Neural crest cell (in vitro differentiated cells): ENCODE data around the gene HAGHL. TPM values are rescaled to one million over a fixed set of nuclear protein-coding genes. Genes with fewer than 3 reads are reported as not detected.
"Not testable (repeated sequence)": the region's sequence is repeated elsewhere in the genome, so short reads cannot be mapped to it uniquely, and the experiment has no call there.

Source experiments
- DNase-seq: peaks from one replicate; pipeline ENCODE4 v3.0.0; 2021; ENCODE audit warnings: low read depth, mixed read lengths, low spot score
- H3K27ac Mint-ChIP-seq: one replicate; pipeline ENCODE4 v1.8.0; 2021; ENCODE audit warnings: mild to moderate bottlenecking, mixed read lengths; ENCODE audit not compliant: unreplicated experiment
- H3K27me3 Mint-ChIP-seq: 2 replicates; pipeline ENCODE4 v1.8.0; 2021; ENCODE audit warnings: low read depth, mild to moderate bottlenecking, mixed read lengths
- H3K36me3 Mint-ChIP-seq: 2 replicates; pipeline ENCODE4 v1.8.0; 2021; ENCODE audit warnings: low read depth, mild to moderate bottlenecking, mixed read lengths
- H3K4me1 Mint-ChIP-seq: 2 replicates; pipeline ENCODE4 v1.8.0; 2021; ENCODE audit warnings: mixed read lengths
- H3K4me3 Mint-ChIP-seq: one replicate; pipeline ENCODE4 v1.8.0; 2021; ENCODE audit warnings: mild to moderate bottlenecking, mixed read lengths
- H3K9me3 Mint-ChIP-seq: 2 replicates; pipeline ENCODE4 v1.8.0; 2021; ENCODE audit warnings: mixed read lengths
- total RNA-seq: library from RNA; stranded (reverse); gene quantifications from 2 replicates; pipeline ENCODE4 v1.2.1, GENCODE V29; 2021
- TF ChIP-seq, protein P1 (sequence below): fragments of 200-600 bp; sonication (generic); conservative IDR thresholded peaks from 2 replicates; pipeline ENCODE4 v1.5.0; 2021; ENCODE audit warnings: antibody characterized with exemption, mild to moderate bottlenecking

The HAGHL gene
- total RNA-seq, 1 donor from 2014 or later: 15.4 TPM

DNA sequence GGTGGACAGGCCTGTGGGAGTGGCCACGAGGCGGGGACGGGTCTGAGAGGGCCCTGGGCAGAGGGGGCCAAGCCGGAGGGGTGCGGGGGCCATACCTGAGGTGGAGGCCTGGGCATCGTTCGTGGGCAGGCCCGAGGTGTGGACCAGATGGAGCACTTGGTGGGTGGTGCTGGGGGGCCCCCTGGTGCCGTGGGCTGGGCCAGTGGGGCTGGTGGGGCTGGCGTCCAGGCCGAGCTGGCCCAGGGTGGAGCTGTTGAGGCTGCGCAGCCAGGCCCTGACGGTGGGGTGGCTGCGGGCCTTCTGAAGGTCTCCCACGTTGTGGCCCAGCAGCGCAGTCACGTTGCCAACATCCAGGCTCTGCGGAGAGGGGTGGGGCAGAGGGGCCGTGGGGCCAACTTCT lies 43.0 kb downstream of the HAGHL start:
- Mint-ChIP-seq H3K4me1 (no peaks in the 10 kb centered on the region), H3K9me3 (no peaks in the 10 kb centered on the region), H3K36me3 (no peaks in the 10 kb centered on the region), H3K4me3 (no peak overlapping the region), H3K27me3 (no peaks in the 10 kb centered on the region), H3K27ac (no peak overlapping the region)
- DNase-seq: no peak
- TF ChIP-seq, protein P1, sequence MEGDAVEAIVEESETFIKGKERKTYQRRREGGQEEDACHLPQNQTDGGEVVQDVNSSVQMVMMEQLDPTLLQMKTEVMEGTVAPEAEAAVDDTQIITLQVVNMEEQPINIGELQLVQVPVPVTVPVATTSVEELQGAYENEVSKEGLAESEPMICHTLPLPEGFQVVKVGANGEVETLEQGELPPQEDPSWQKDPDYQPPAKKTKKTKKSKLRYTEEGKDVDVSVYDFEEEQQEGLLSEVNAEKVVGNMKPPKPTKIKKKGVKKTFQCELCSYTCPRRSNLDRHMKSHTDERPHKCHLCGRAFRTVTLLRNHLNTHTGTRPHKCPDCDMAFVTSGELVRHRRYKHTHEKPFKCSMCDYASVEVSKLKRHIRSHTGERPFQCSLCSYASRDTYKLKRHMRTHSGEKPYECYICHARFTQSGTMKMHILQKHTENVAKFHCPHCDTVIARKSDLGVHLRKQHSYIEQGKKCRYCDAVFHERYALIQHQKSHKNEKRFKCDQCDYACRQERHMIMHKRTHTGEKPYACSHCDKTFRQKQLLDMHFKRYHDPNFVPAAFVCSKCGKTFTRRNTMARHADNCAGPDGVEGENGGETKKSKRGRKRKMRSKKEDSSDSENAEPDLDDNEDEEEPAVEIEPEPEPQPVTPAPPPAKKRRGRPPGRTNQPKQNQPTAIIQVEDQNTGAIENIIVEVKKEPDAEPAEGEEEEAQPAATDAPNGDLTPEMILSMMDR: no peak

DNA sequence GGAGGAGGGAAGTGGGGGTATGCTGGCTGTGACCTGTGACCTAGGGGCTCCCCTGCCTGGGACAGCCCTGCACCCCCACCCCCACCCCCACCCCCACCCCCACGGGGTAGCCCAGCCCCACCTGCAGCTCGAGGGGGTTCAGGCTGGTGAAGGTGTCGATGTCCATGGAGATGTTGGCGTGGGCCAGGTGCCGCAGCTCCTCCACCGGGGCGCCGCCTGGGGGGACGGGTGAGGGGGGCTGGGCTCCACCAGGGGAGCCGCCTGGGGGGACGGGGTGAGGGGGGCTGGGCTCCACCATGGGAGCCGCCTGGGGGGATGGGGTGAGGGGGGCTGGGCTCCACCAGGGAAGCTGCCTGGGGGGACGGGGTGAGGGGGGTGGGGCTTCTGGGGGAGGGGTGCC lies 43.5 kb downstream of the HAGHL start:
- Mint-ChIP-seq H3K9me3 (no peaks in the 10 kb centered on the region), H3K36me3 (no peaks in the 10 kb centered on the region), H3K4me3 (no peak overlapping the region), H3K4me1 (no peaks in the 10 kb centered on the region), H3K27ac (no peak overlapping the region), H3K27me3 (no peaks in the 10 kb centered on the region)
- TF ChIP-seq, protein P1: no peak
- DNase-seq: no peak

DNA sequence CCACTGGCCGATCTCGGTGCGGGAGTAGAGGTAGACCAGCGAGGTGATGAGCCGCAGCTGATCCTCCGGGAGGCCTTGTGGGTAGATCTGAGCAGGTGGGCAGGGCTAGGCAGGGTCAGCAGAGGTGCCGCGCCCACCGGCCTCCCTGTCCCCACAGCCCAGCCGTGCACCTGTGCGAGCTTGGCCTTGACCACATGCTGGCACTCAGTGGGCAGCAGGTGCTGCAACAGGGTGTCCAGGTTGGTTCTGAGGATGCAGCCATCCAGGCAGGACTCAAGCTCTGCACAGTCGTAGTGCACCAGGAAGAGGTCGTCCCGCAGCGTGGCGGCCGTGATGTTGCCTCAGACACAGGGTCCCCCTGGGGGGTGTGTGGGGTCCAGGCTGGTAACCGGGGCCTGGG lies 46.1 kb downstream of the HAGHL start:
- TF ChIP-seq, protein P1: no peak
- Mint-ChIP-seq H3K36me3 (no peaks in the 10 kb centered on the region), H3K9me3 (no peaks in the 10 kb centered on the region), H3K27me3 (no peaks in the 10 kb centered on the region), H3K27ac (no peak overlapping the region), H3K4me3 (no peak overlapping the region), H3K4me1 (no peaks in the 10 kb centered on the region)
- DNase-seq: no peak

DNA sequence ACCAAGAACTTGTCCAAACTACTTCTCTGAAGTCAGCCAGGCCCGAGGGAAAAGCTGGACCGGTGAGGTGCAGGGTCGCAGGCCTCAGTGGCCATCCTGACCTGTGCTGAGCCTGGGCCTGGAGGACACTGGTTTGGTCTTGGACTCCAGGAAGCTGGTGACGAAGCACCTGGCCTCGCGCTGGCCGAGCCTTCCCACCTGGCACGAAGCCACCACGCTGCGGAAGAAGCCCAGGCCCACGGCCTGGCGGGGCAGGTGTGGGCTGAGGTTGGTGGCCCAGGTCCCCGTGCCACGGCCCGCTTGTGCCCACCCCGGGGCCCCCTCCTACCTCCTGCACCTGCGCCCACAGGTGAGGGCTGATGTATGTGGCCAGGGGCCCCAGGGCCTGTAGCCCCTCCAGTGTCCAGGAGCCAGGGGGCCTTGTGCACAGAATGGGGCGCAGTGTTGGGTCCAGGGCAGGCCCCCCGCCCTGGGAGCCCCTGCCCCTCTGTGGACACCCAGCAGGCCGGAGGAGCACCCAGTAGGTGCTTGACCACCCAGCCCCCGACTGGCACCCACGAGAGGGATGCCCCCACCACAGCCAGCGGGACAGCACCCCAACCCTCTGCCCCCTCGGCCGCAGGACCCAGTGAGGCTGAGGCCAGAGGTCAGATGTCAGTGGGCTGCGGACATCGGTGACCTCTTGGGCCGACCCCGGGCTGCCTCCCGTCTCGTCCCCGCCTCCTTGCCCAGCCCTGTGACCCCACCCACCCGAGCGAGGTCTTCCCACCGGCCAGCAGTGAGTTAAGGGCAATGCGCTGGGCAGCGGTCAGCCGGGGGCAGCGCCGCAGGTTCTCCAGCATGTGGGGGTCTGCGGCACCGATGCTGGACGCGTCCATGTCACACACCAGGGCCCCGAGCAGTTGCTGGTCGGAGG lies 47.4 kb downstream of the HAGHL start:
- TF ChIP-seq, protein P1: no peak
- H3K4me1 Mint-ChIP-seq: no peaks in the 10 kb centered on the region
- no peaks in the 10 kb centered on the region for H3K9me3 Mint-ChIP-seq
- DNase-seq: no peak
- no peaks in the 10 kb centered on the region for H3K27me3 Mint-ChIP-seq
- H3K4me3 Mint-ChIP-seq: no peak overlapping the region
- no peaks in the 10 kb centered on the region for H3K36me3 Mint-ChIP-seq
- no peak overlapping the region for H3K27ac Mint-ChIP-seq

DNA sequence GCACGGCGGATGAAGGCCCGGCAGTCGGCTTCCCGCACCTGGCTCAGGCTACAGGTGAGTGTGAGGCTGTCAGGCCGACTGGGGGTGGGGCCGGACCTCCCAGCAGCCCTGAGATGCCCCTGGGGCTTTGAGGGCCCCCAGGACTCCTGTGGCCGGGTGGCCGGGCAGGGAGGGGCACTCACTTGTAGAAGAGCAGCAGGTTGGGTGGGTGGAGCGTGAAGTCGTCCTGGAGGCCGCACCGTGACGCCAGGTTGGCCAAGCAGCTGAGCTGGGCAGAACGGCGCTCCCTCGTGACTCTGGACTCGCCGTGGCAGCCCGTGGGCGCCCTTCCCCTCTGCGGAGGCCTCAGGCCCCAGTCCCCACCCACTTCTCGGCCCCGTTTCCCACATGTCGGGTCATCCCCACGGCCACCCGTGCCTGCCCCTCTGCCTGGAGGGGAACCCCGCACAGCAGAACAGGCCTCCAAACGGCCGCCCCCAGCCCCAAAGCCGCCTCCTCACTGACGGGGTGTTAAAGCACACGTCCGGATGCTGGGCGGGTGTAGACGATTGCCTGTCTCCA lies 48.4 kb downstream of the HAGHL start:
- Mint-ChIP-seq H3K4me3 (no peak overlapping the region), H3K27me3 (no peaks in the 10 kb centered on the region), H3K27ac (no peak overlapping the region), H3K9me3 (no peaks in the 10 kb centered on the region), H3K4me1 (no peaks in the 10 kb centered on the region), H3K36me3 (no peaks in the 10 kb centered on the region)
- TF ChIP-seq, protein P1: no peak
- no peak for DNase-seq

GRCh38 chr16:776298-776697 lies 49.4 kb downstream of the HAGHL start:
- not testable (repeated sequence) for H3K27ac Mint-ChIP-seq, H3K27me3 Mint-ChIP-seq, H3K4me3 Mint-ChIP-seq, H3K4me1 Mint-ChIP-seq, H3K9me3 Mint-ChIP-seq, DNase-seq, H3K36me3 Mint-ChIP-seq
